ENCODE data around the gene SEMA6D.

Gene SEMA6D

DNA sequence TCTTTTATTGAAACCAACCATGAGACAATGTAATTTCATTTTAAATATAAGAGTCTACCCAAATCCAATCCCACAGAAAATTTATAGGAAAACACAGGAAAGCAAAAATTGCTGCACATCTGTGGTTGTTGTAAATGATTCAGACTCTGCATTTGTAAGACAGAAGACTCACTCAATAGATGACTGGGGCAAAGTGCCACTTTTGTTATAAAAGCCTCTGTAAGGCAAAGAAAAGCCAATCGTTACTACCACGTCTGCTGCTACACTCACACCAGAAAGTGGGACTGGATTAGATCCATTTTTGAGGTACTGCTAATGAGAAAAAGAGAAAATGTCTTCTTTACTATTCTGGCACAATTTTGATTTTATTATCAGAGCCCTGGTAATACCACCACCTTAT is 74.9 kb downstream of the SEMA6D start:
- no peak for ATAC-seq

- ATAC-seq = no peak
These were observed 77.1 kb downstream of the SEMA6D start for GRCh38 chr15:47794252-47794914.

DNA sequence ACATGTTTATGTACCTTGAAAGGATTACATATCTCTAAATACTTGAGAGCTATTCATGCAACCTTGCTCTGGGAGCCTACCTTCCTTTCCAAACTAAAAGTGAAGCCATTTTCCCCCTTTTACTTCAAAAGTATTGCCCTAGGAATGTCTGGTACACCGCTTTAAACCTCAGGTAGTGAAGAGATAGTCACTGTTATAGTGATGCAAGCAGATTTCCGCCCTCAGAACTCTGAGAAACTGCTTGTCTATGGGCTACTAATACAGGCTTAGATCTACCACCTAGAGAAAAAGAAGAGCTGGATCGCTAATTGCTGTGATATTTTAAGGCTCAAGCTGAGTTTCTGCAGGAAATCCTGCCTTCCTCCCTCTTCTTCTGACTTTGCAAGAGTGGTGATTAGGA is 78.6 kb downstream of the SEMA6D start:
- no peak for ATAC-seq

- ATAC-seq = no peak
These were observed 79.0 kb downstream of the SEMA6D start for GRCh38 chr15:47796339-47796738.

GRCh38 chr15:47796830-47797229 is 79.5 kb downstream of the SEMA6D start:
- no peak for ATAC-seq

GRCh38 chr15:47801522-47801921 is 84.2 kb downstream of the SEMA6D start:
- no peak for ATAC-seq

GRCh38 chr15:47802216-47802615 is 84.9 kb downstream of the SEMA6D start:
- no peak for ATAC-seq

DNA sequence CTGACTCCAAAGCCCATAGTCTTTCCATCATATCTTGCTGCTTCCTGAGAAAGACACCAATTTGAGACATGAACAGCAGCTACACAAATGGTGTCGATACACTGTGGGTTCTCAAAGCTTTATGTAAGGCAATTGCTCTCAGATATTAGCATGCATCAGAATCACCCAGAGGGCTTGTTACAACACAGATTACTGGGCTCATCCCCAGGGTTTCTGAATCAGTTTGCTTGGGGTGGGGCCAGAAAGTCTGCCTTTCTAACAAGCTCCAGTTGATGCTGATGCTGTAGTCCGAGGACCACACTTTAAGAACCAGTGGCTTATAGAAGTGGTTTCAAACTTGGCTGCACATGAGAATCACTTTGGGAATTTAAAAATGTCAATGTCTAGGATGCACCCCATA is 86.5 kb downstream of the SEMA6D start:
- no peak for ATAC-seq

DNA sequence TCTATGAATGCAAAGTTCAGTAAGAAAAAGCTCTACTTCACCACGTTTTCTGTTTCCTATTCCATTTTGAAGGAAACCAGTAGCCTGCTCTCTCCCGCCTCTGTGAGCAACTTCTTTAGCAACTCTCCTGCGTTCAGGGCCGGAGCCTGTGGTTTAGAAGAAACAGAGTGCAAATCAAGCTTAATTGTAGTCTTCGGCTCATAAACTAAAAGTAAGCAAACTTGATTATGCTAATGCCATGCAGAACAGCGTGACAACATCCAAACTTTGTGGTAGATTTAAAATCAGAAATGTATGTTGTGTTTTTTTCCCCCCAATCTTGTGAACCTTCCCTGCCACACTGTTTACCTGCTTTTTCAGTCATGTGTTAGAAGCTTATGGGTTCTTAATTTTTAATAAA is 87.4 kb downstream of the SEMA6D start:
- no peak for ATAC-seq

GRCh38 chr15:47806008-47806407 is 88.7 kb downstream of the SEMA6D start:
- ATAC-seq = no peak

- no peak for ATAC-seq
These were observed 93.9 kb downstream of the SEMA6D start for GRCh38 chr15:47811172-47811571.

DNA sequence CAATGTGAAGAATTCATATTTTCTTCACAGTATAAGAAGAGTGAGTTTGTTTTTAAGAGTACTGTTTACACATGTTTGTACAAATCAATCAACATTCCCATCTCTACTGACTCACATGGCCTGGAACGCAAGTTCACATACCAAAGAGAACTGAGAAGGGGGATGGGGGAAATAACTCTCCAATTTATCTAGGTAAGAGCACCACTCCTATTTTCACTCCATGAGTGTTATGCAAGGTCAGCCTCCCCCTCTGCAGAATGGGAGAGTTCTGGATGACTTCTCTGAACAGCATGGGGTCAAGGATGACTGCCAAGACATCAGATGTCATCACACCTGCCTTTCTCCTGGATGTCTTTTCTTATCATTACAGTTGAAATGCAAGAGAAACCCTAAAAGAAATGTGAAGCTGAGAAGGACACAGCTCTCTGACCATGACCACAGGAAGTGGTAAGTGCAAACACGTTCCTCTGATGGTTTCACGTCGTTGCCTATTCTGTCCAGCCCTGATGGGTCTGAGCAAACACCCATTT is 95.2 kb downstream of the SEMA6D start:
- ATAC-seq = no peak

DNA sequence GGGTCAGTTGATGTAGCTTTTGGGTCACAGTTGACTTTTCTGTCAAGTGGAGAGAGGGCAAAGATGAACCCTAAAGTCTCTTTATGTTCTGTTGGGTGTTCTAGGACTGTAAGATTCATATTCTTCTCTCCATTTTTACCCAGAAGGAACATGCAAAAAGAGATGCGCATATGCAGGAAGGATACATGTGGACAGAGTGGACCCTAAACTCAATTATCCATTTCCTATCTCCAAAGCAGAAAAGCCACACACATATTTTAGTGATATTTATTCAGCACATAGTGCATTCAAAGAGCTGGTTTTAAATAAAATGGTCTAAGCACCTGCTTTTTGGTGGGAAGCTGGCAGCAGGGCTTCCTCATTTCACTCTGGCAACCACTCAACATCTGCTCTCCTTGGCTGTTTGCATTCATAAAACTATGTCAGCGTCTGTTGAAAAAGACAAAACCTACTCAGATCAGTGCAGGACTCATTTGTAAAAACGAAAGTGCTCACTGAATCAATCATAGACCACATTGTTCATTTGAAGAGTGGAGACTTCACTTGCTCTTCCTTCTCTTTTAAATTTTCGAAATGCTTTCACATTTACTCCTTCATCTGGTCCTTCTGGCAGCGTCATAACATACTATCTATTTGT is 96.6 kb downstream of the SEMA6D start:
- ATAC-seq = peak; percentile 59 to 63

GRCh38 chr15:47814620-47815019 is 97.3 kb downstream of the SEMA6D start:
- ATAC-seq = no peak

DNA sequence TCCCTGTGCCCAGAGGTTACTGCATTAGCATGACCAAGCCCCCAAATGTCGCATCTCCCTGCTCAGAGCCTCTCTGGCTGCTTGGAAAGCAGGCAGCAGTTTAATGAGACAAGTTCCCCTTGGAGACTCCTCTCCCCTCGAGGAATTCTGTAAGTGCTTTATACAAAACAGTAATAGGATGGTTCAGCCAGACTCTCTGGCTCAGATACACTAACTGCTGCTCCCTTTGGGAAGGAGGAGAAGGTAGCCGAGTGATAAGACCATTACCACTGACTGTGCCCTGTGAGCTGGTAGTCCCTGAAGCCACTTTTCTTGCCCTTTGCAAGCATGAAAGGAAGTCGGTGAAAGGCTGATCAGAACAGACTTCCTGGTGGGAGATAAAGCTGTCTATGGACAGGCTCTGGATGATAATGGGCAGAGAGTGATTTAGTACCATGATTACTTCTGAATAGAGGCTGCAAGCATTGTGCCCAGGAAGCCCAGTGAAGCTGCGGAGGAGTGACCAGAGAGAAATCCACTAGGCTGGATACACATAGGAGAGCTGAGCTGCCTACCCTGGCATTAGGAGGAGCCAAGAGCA is 100.8 kb downstream of the SEMA6D start:
- no peak for ATAC-seq

DNA sequence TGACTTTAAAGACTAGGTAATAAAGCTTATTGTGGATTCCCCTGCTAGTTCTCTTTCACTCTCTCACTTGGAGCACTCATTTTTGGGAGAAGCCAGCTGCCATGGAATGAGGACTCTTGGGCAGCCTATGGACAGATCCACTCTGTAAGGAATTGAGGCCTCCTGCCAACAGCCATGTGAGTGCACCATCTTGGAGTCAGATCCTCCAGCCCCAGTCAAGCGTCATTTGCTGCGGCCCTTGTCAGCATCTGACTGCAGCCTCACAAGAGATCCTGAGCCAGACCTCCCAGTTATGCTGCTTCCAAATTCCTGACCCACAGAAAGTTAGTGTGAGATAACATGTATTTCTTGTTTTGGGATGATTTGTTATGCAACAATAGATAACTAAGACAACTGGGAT is 101.9 kb downstream of the SEMA6D start:
- ATAC-seq = no peak

- ATAC-seq = no peak
These were observed 102.9 kb downstream of the SEMA6D start for GRCh38 chr15:47820057-47820746.

- no peak for ATAC-seq
These were observed 103.5 kb downstream of the SEMA6D start for GRCh38 chr15:47820747-47821319.

GRCh38 chr15:47822048-47822447 is 104.7 kb downstream of the SEMA6D start:
- ATAC-seq = no peak

Data from activated CD4-positive, CD25-positive, alpha-beta regulatory T cell treated with anti-CD3 and anti-CD28 coated beads, Interleukin-2, amount 50 U/mL, for 24 hours (primary cell).